ENCODE data around the gene PCDHB7. TPM values are rescaled to one million over a fixed set of nuclear protein-coding genes. Genes with fewer than 3 reads are reported as not detected.
A peak's percentile ranks its signal among the peaks of the same experiment; 100 is the strongest.
"Not testable (repeated sequence)": the region's sequence is repeated elsewhere in the genome, so short reads cannot be mapped to it uniquely, and the experiment has no call there.

PCDHB7 gene
- total RNA-seq, 1 experiment from 2014 or later: not detected

GRCh38 chr5:141213656-141214339, 41.4 kb downstream of the PCDHB7 start, which contains the start of gene PCDHB13:
Gene PCDHB13 (plus strand): TSS chr5:141213919. CDS start chr5:141214124, 205 bp downstream.
- ATAC-seq (peak; percentile 65), DNase-seq (ENCODE audit: low read depth, low spot score) (peak; percentile 13)
- H3K4me2 ChIP-seq (ENCODE audit: low read length); H2AFZ ChIP-seq (ENCODE audit: low read depth, low read length, poor library complexity, severe bottlenecking); H3K36me3 ChIP-seq (ENCODE audit: control insufficient read depth in 1 of 2, insufficient read depth in 2 of 2, low read length in 2 of 2); H3K4me3 ChIP-seq (replicated peaks in 1 of 2; ENCODE audit: low read depth in 1 of 2, low read length in 2 of 2); H3K79me2 ChIP-seq (ENCODE audit: insufficient read depth, low read length); BruUV-seq (replicated peaks); H3K27ac ChIP-seq (ENCODE audit: low read depth, low read length); POLR2A ChIA-PET; H3K9me2 ChIP-seq (ENCODE audit: insufficient read depth); RAD21 ChIA-PET (ENCODE audit: low non-redundant PET in 1 of 2, low total read pairs in 2 of 2, uncharacterized antibody in 2 of 2, unreplicated experiment in 2 of 2); intact Hi-C loops (cut with micrococcal nuclease); CTCF ChIA-PET; H4K20me1 ChIP-seq (ENCODE audit: insufficient read depth); H3K9ac ChIP-seq (ENCODE audit: low read length); H3K9me3 ChIP-seq (ENCODE audit: control insufficient read depth in 1 of 2, insufficient read depth in 1 of 2, low read depth in 1 of 2, low read length in 2 of 2); H3K4me1 ChIP-seq (ENCODE audit: control insufficient read depth in 1 of 2, insufficient read depth in 2 of 2, low read length in 2 of 2); H3K27me3 ChIP-seq (ENCODE audit: insufficient read depth, low read length): not testable (repeated sequence)
- TF ChIP-seq CTCF (IDR thresholded peaks at IDR 0.05 in 2 of 3, conservative IDR thresholded peaks at IDR 0.05 in 1 of 3; ENCODE audit: borderline replicate concordance in 1 of 3, insufficient read depth in 1 of 3, low read depth in 2 of 3, low read length in 2 of 3): peak; percentile 15 to 37 (median 23); a peak in 4 of 6 replicates
- peak; percentile 48 for TF ChIP-seq RAD21 (IDR thresholded peaks at IDR 0.05; ENCODE audit: low read depth)

GRCh38 chr5:141214583-141214982, 42.1 kb downstream of the PCDHB7 start:
- H3K27ac ChIP-seq (ENCODE audit: low read depth, low read length); H2AFZ ChIP-seq (ENCODE audit: low read depth, low read length, poor library complexity, severe bottlenecking); H3K4me1 ChIP-seq (ENCODE audit: control insufficient read depth in 1 of 2, insufficient read depth in 2 of 2, low read length in 2 of 2); CTCF ChIA-PET; H3K79me2 ChIP-seq (ENCODE audit: insufficient read depth, low read length); H3K27me3 ChIP-seq (ENCODE audit: insufficient read depth, low read length); H3K4me3 ChIP-seq (replicated peaks in 1 of 2; ENCODE audit: low read depth in 1 of 2, low read length in 2 of 2); H3K9ac ChIP-seq (ENCODE audit: low read length); H4K20me1 ChIP-seq (ENCODE audit: insufficient read depth); RAD21 ChIA-PET (ENCODE audit: low non-redundant PET in 1 of 2, low total read pairs in 2 of 2, uncharacterized antibody in 2 of 2, unreplicated experiment in 2 of 2); H3K36me3 ChIP-seq (ENCODE audit: control insufficient read depth in 1 of 2, insufficient read depth in 2 of 2, low read length in 2 of 2); H3K4me2 ChIP-seq (ENCODE audit: low read length); intact Hi-C loops (cut with micrococcal nuclease); DNase-seq (ENCODE audit: low read depth, low spot score); BruUV-seq (replicated peaks); H3K9me3 ChIP-seq (ENCODE audit: control insufficient read depth in 1 of 2, insufficient read depth in 1 of 2, low read depth in 1 of 2, low read length in 2 of 2); H3K9me2 ChIP-seq (ENCODE audit: insufficient read depth); POLR2A ChIA-PET; ATAC-seq: not testable (repeated sequence)

- H3K9me3 ChIP-seq (ENCODE audit: control insufficient read depth in 1 of 2, insufficient read depth in 1 of 2, low read depth in 1 of 2, low read length in 2 of 2); ATAC-seq; H2AFZ ChIP-seq (ENCODE audit: low read depth, low read length, poor library complexity, severe bottlenecking); H3K9me2 ChIP-seq (ENCODE audit: insufficient read depth); H3K4me1 ChIP-seq (ENCODE audit: control insufficient read depth in 1 of 2, insufficient read depth in 2 of 2, low read length in 2 of 2); BruUV-seq (replicated peaks); H3K9ac ChIP-seq (ENCODE audit: low read length); H3K4me3 ChIP-seq (replicated peaks in 1 of 2; ENCODE audit: low read depth in 1 of 2, low read length in 2 of 2); H3K27me3 ChIP-seq (ENCODE audit: insufficient read depth, low read length); H3K4me2 ChIP-seq (ENCODE audit: low read length); H3K36me3 ChIP-seq (ENCODE audit: control insufficient read depth in 1 of 2, insufficient read depth in 2 of 2, low read length in 2 of 2); H3K79me2 ChIP-seq (ENCODE audit: insufficient read depth, low read length); H3K27ac ChIP-seq (ENCODE audit: low read depth, low read length); CTCF ChIA-PET; intact Hi-C loops (cut with micrococcal nuclease); RAD21 ChIA-PET (ENCODE audit: low non-redundant PET in 1 of 2, low total read pairs in 2 of 2, uncharacterized antibody in 2 of 2, unreplicated experiment in 2 of 2); DNase-seq (ENCODE audit: low read depth, low spot score); POLR2A ChIA-PET; H4K20me1 ChIP-seq (ENCODE audit: insufficient read depth): not testable (repeated sequence)
Observed at GRCh38 chr5:141215504-141215903, 43.1 kb downstream of the PCDHB7 start.

- H3K4me1 ChIP-seq (ENCODE audit: control insufficient read depth in 1 of 2, insufficient read depth in 2 of 2, low read length in 2 of 2); ATAC-seq; H3K79me2 ChIP-seq (ENCODE audit: insufficient read depth, low read length); BruUV-seq (replicated peaks); POLR2A ChIA-PET; H3K36me3 ChIP-seq (ENCODE audit: control insufficient read depth in 1 of 2, insufficient read depth in 2 of 2, low read length in 2 of 2); RAD21 ChIA-PET (ENCODE audit: low non-redundant PET in 1 of 2, low total read pairs in 2 of 2, uncharacterized antibody in 2 of 2, unreplicated experiment in 2 of 2); H3K4me2 ChIP-seq (ENCODE audit: low read length); CTCF ChIA-PET; H3K9me2 ChIP-seq (ENCODE audit: insufficient read depth); H3K4me3 ChIP-seq (replicated peaks in 1 of 2; ENCODE audit: low read depth in 1 of 2, low read length in 2 of 2); H2AFZ ChIP-seq (ENCODE audit: low read depth, low read length, poor library complexity, severe bottlenecking); intact Hi-C loops (cut with micrococcal nuclease); DNase-seq (ENCODE audit: low read depth, low spot score); H3K9me3 ChIP-seq (ENCODE audit: control insufficient read depth in 1 of 2, insufficient read depth in 1 of 2, low read depth in 1 of 2, low read length in 2 of 2); H3K9ac ChIP-seq (ENCODE audit: low read length); H3K27ac ChIP-seq (ENCODE audit: low read depth, low read length); H4K20me1 ChIP-seq (ENCODE audit: insufficient read depth); H3K27me3 ChIP-seq (ENCODE audit: insufficient read depth, low read length): not testable (repeated sequence)
Observed at GRCh38 chr5:141216035-141216434, 43.6 kb downstream of the PCDHB7 start.
